ENCODE data around the gene STARD3. TPM values are rescaled to one million over a fixed set of nuclear protein-coding genes. Genes with fewer than 3 reads are reported as not detected.

STARD3 gene
- total and polyA plus RNA-seq, 9 of the 15 experiments (the other 6 are each of a cell fraction or from before 2014, with no cell fraction given): 0.63 to 87.0 (median 46.0) TPM

DNA sequence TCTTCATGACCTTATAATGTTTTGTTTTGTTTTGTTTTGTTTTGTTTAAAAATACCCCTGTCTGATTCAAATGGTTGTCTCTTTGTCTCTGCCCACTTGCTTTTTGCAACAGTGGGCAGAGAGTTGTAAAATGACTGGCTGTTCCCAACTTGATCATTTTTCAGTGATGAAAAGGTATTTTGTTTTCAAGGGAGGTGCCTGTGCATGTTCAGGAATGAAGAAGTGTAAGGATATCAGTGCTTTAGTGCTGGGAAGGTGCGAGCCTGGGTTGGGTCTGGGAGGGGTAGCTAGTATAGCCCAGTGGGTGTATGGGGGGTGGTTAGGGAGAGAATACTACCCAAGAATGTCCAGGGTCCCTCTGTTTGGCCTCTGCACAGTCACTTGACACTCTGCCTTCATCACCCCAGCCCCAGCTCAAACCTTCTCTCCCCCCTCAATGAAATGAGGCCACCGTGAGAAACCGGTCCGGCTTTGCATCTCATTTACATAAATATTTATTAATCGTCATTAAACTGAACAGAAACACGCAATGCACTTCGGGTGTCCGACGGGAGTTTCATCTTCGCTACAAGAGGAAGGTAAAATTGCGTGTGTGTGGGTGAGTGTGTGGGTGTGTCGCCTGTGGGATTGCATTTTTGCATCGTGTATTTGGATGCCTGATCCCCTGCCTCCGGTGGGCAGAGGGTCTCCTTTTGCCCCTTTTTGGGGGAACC is 33.5 kb upstream of the STARD3 start (continued):
- TF ChIP-seq, protein P1, sequence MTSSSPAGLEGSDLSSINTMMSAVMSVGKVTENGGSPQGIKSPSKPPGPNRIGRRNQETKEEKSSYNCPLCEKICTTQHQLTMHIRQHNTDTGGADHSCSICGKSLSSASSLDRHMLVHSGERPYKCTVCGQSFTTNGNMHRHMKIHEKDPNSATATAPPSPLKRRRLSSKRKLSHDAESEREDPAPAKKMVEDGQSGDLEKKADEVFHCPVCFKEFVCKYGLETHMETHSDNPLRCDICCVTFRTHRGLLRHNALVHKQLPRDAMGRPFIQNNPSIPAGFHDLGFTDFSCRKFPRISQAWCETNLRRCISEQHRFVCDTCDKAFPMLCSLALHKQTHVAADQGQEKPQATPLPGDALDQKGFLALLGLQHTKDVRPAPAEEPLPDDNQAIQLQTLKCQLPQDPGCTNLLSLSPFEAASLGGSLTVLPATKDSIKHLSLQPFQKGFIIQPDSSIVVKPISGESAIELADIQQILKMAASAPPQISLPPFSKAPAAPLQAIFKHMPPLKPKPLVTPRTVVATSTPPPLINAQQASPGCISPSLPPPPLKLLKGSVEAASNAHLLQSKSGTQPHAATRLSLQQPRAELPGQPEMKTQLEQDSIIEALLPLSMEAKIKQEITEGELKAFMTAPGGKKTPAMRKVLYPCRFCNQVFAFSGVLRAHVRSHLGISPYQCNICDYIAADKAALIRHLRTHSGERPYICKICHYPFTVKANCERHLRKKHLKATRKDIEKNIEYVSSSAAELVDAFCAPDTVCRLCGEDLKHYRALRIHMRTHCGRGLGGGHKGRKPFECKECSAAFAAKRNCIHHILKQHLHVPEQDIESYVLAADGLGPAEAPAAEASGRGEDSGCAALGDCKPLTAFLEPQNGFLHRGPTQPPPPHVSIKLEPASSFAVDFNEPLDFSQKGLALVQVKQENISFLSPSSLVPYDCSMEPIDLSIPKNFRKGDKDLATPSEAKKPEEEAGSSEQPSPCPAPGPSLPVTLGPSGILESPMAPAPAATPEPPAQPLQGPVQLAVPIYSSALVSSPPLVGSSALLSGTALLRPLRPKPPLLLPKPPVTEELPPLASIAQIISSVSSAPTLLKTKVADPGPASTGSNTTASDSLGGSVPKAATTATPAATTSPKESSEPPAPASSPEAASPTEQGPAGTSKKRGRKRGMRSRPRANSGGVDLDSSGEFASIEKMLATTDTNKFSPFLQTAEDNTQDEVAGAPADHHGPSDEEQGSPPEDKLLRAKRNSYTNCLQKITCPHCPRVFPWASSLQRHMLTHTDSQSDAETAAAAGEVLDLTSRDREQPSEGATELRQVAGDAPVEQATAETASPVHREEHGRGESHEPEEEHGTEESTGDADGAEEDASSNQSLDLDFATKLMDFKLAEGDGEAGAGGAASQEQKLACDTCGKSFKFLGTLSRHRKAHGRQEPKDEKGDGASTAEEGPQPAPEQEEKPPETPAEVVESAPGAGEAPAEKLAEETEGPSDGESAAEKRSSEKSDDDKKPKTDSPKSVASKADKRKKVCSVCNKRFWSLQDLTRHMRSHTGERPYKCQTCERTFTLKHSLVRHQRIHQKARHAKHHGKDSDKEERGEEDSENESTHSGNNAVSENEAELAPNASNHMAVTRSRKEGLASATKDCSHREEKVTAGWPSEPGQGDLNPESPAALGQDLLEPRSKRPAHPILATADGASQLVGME (CRISPR knock-in tag; IDR thresholded peaks at IDR 0.05): no peak
- TF ChIP-seq ARNT (IDR thresholded peaks at IDR 0.05) (no peak), ZC3H11A (IDR thresholded peaks at IDR 0.05; ENCODE audit: low read depth, low read length) (no peak), SMARCA5 (IDR thresholded peaks at IDR 0.05) (no peak), KLF6 (CRISPR knock-in tag; IDR thresholded peaks at IDR 0.05; ENCODE audit: borderline replicate concordance) (no peak)
